ENCODE results near the gene CHD5. TPM values are rescaled to one million over a fixed set of nuclear protein-coding genes. Genes with fewer than 3 reads are reported as not detected.

CHD5 gene
- polyA plus RNA-seq, 1 donor (not counting 4 experiments of a cell fraction or from before 2014, with no cell fraction given): 0.07 TPM

DNA sequence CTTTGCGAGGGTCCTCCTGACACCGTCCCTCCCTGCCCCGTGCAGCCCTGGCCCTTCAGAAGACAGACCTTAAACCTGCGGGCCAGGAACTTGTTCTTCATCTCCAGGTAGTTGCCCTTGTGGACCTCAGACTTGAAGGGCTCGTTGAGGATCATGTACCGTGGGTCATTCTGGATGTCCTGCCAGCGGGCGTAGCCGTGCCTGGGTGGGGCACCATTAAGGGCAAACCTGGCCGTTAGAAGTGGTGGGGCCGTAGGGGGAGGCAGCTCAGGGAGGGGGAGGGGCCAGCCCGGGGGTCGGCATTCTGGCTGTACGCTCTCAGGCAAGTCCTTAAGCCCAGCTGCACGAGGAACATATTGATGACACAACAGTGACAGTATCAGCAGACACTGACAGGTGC lies 69.8 kb downstream of the CHD5 start:
- Histone ChIP-seq H2AFZ (ENCODE audit: control insufficient read depth, low read length) (no peak overlapping the region), H3K4me2 (ENCODE audit: control insufficient read depth, extremely low read depth, insufficient read depth, low read depth, low read length) (no peak overlapping the region), H3K27me3 (ENCODE audit: control insufficient read depth, extremely low read depth, insufficient read depth, low read length) (peaks cover 12% of the 10 kb centered on the region), H3K4me3 (ENCODE audit: control insufficient read depth in 2 of 3, extremely low read depth in 1 of 3, insufficient read depth in 2 of 3, low read depth in 1 of 3, low read length in 3 of 3) (no peak overlapping the region), H3K27ac (ENCODE audit: control insufficient read depth, insufficient read depth, low read length) (no peak overlapping the region), H3K4me1 (ENCODE audit: control insufficient read depth, extremely low read depth, insufficient read depth, low read length) (no peaks in the 10 kb centered on the region), H3K79me2 (ENCODE audit: control insufficient read depth, insufficient read depth, low read length) (no peaks in the 10 kb centered on the region), H3K9me1 (ENCODE audit: control insufficient read depth, extremely low read depth, insufficient read depth, low read length) (no peaks in the 10 kb centered on the region), H3K36me3 (ENCODE audit: control insufficient read depth in 2 of 2, extremely low read depth in 1 of 2, insufficient read depth in 2 of 2, low read length in 2 of 2) (no peaks in the 10 kb centered on the region), H4K20me1 (ENCODE audit: control insufficient read depth, extremely low read depth, insufficient read depth, low read length) (no peaks in the 10 kb centered on the region), H3K9me3 (ENCODE audit: control insufficient read depth, low read depth, low read length) (no peaks in the 10 kb centered on the region), H3K9ac (ENCODE audit: control insufficient read depth, extremely low read depth, insufficient read depth, low read length) (no peak overlapping the region)
- dilution Hi-C loops (cut with MboI; ENCODE audit: extremely low pct_ligation_motif_present, low sequenced_read_pairs): no loop called here
- no peak for DNase-seq (ENCODE audit: low read depth, low spot score)
- TF ChIP-seq EZH2 (IDR thresholded peaks at IDR 0.05; ENCODE audit: low read length): no peak
- TF ChIP-seq, protein P1, sequence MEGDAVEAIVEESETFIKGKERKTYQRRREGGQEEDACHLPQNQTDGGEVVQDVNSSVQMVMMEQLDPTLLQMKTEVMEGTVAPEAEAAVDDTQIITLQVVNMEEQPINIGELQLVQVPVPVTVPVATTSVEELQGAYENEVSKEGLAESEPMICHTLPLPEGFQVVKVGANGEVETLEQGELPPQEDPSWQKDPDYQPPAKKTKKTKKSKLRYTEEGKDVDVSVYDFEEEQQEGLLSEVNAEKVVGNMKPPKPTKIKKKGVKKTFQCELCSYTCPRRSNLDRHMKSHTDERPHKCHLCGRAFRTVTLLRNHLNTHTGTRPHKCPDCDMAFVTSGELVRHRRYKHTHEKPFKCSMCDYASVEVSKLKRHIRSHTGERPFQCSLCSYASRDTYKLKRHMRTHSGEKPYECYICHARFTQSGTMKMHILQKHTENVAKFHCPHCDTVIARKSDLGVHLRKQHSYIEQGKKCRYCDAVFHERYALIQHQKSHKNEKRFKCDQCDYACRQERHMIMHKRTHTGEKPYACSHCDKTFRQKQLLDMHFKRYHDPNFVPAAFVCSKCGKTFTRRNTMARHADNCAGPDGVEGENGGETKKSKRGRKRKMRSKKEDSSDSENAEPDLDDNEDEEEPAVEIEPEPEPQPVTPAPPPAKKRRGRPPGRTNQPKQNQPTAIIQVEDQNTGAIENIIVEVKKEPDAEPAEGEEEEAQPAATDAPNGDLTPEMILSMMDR (optimal IDR thresholded peaks at IDR 0.05 in 1 of 3, IDR thresholded peaks at IDR 0.05 in 1 of 3, conservative IDR thresholded peaks at IDR 0.05 in 1 of 3; ENCODE audit: extremely low read depth in 1 of 3, insufficient read depth in 2 of 3, low read length in 3 of 3): no peak
- no peak for FAIRE-seq

DNA sequence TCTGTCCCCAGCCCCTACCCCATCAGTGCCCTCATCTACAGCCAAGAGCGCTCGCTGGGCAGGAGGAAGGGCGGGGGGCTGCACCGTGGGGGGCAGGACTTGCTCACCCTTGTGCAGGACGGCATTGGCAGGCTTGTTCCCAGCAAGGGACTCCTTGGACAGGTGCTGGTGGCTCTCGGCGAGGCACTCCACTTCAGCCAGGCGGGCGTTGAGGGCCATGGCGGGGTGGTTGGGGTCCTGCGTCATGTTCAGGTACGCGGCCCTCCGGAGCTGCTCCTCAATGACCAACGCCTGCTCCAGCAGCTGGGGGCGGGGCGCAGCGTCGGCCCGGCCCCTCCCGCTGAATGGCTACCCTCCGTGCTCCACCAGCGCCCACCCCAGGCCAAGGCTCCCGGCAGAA lies 70.4 kb downstream of the CHD5 start:
- Histone ChIP-seq H3K9me3 (ENCODE audit: control insufficient read depth, low read depth, low read length) (no peaks in the 10 kb centered on the region), H3K36me3 (ENCODE audit: control insufficient read depth in 2 of 2, extremely low read depth in 1 of 2, insufficient read depth in 2 of 2, low read length in 2 of 2) (no peaks in the 10 kb centered on the region), H3K9me1 (ENCODE audit: control insufficient read depth, extremely low read depth, insufficient read depth, low read length) (no peaks in the 10 kb centered on the region), H3K4me1 (ENCODE audit: control insufficient read depth, extremely low read depth, insufficient read depth, low read length) (no peaks in the 10 kb centered on the region), H3K27ac (ENCODE audit: control insufficient read depth, insufficient read depth, low read length) (no peak overlapping the region), H2AFZ (ENCODE audit: control insufficient read depth, low read length) (no peak overlapping the region), H4K20me1 (ENCODE audit: control insufficient read depth, extremely low read depth, insufficient read depth, low read length) (no peaks in the 10 kb centered on the region), H3K4me3 (ENCODE audit: control insufficient read depth in 2 of 3, extremely low read depth in 1 of 3, insufficient read depth in 2 of 3, low read depth in 1 of 3, low read length in 3 of 3) (no peak overlapping the region), H3K27me3 (ENCODE audit: control insufficient read depth, extremely low read depth, insufficient read depth, low read length) (peaks cover 12% of the 10 kb centered on the region), H3K4me2 (ENCODE audit: control insufficient read depth, extremely low read depth, insufficient read depth, low read depth, low read length) (no peak overlapping the region), H3K79me2 (ENCODE audit: control insufficient read depth, insufficient read depth, low read length) (no peaks in the 10 kb centered on the region), H3K9ac (ENCODE audit: control insufficient read depth, extremely low read depth, insufficient read depth, low read length) (no peak overlapping the region)
- DNase-seq (ENCODE audit: low read depth, low spot score) (no peak), FAIRE-seq (no peak)
- dilution Hi-C loops (cut with MboI; ENCODE audit: extremely low pct_ligation_motif_present, low sequenced_read_pairs): no loop called here
- no peak for TF ChIP-seq EZH2 (IDR thresholded peaks at IDR 0.05; ENCODE audit: low read length)
- TF ChIP-seq, protein P1 (optimal IDR thresholded peaks at IDR 0.05 in 1 of 3, IDR thresholded peaks at IDR 0.05 in 1 of 3, conservative IDR thresholded peaks at IDR 0.05 in 1 of 3; ENCODE audit: extremely low read depth in 1 of 3, insufficient read depth in 2 of 3, low read length in 3 of 3): no peak

Data from keratinocyte (primary cell).